ENCODE measurements around the gene LBHD2. TPM values are rescaled to one million over a fixed set of nuclear protein-coding genes. Genes with fewer than 3 reads are reported as not detected.

The LBHD2 gene
- total RNA-seq, 1 experiment from 2014 or later = not detected

- no peak for ATAC-seq
- POLR2A ChIA-PET = no interaction called here
- Histone ChIP-seq H3K27me3 (ENCODE audit: insufficient read depth, low read length) (no peaks in the 10 kb centered on the region), H2AFZ (ENCODE audit: low read depth, low read length, poor library complexity, severe bottlenecking) (no peak overlapping the region), H3K4me1 (ENCODE audit: control insufficient read depth in 1 of 2, insufficient read depth in 2 of 2, low read length in 2 of 2) (peaks cover 10 to 21% of the 10 kb centered on the region in 2 experiments; a peak in 3 of 4 replicates), H3K27ac (ENCODE audit: low read depth, low read length) (no peak overlapping the region), H3K79me2 (ENCODE audit: insufficient read depth, low read length) (no peaks in the 10 kb centered on the region), H3K4me3 (replicated peaks in 1 of 2; ENCODE audit: low read depth in 1 of 2, low read length in 2 of 2) (no peak overlapping the region), H3K4me2 (ENCODE audit: low read length) (no peak overlapping the region), H3K9ac (ENCODE audit: low read length) (no peak overlapping the region), H4K20me1 (ENCODE audit: insufficient read depth) (no peaks in the 10 kb centered on the region), H3K36me3 (ENCODE audit: control insufficient read depth in 1 of 2, insufficient read depth in 2 of 2, low read length in 2 of 2) (no peaks in the 10 kb centered on the region), H3K9me3 (ENCODE audit: control insufficient read depth in 1 of 2, insufficient read depth in 1 of 2, low read depth in 1 of 2, low read length in 2 of 2) (no peaks in the 10 kb centered on the region), H3K9me2 (ENCODE audit: insufficient read depth) (no peaks in the 10 kb centered on the region)
- no TSS peak for BruUV-seq (replicated peaks)
- no peak for DNase-seq (ENCODE audit: low read depth, low spot score)
- RAD21 ChIA-PET (ENCODE audit: low non-redundant PET in 1 of 2, low total read pairs in 2 of 2, uncharacterized antibody in 2 of 2, unreplicated experiment in 2 of 2) = no interaction called here
- TF ChIP-seq ZFX (IDR thresholded peaks at IDR 0.05) (no peak), MAX (IDR thresholded peaks at IDR 0.05) (no peak), EZH2phosphoT487 (IDR thresholded peaks at IDR 0.05; ENCODE audit: borderline replicate concordance) (no peak), EZH2 (IDR thresholded peaks at IDR 0.05) (no peak), SRF (IDR thresholded peaks at IDR 0.05; ENCODE audit: low read depth) (no peak), CEBPB (IDR thresholded peaks at IDR 0.05; ENCODE audit: low read depth) (no peak), ZBTB33 (IDR thresholded peaks at IDR 0.05; ENCODE audit: extremely low read depth, insufficient replicate concordance, low read length) (no peak), FOSL1 (IDR thresholded peaks at IDR 0.05; ENCODE audit: low read depth) (no peak), ELF1 (IDR thresholded peaks at IDR 0.05; ENCODE audit: borderline replicate concordance, low read depth) (no peak), CTCF (IDR thresholded peaks at IDR 0.05 in 2 of 3, conservative IDR thresholded peaks at IDR 0.05 in 1 of 3; ENCODE audit: borderline replicate concordance in 1 of 3, insufficient read depth in 1 of 3, low read depth in 2 of 3, low read length in 2 of 3) (no peak), ATF3 (IDR thresholded peaks at IDR 0.05) (no peak), YY1 (IDR thresholded peaks at IDR 0.05; ENCODE audit: extremely low read depth, insufficient replicate concordance, low read depth, low read length) (no peak), SIN3A (IDR thresholded peaks at IDR 0.05; ENCODE audit: low read depth) (no peak), JUND (IDR thresholded peaks at IDR 0.05) (no peak), POLR2A (IDR thresholded peaks at IDR 0.05; ENCODE audit: borderline replicate concordance, extremely low read depth, insufficient read depth, insufficient read length) (no peak), CBX3 (IDR thresholded peaks at IDR 0.05; ENCODE audit: low read depth) (no peak), REST (IDR thresholded peaks at IDR 0.05; ENCODE audit: low read depth) (no peak), EGR1 (IDR thresholded peaks at IDR 0.05; ENCODE audit: low read depth) (no peak)
- intact Hi-C loops (cut with micrococcal nuclease) = no loop called here
- CTCF ChIA-PET = no interaction called here
These were observed 16.5 kb downstream of the LBHD2 start for GRCh38 chr14:103100281-103101121.
